Measurements from ENCODE around the gene ZCCHC14. TPM values are rescaled to one million over a fixed set of nuclear protein-coding genes. Genes with fewer than 3 reads are reported as not detected.

ZCCHC14 gene
- total RNA-seq, 2 experiments from 2014 or later, result 4.6 to 5.9 TPM

- CTCF ChIA-PET, result interaction anchor here (1.4 kb wide), 1 partner anchor 27 kb away, joined by 4 read pairs; no protein-coding TSS in a partner anchor
- no peak for ATAC-seq
- DNase-seq, result no peak
- POLR2A ChIA-PET, result interaction anchor here (1.1 kb wide), 1 partner anchor 9 kb away, joined by 4 read pairs; no protein-coding TSS in a partner anchor
- no peaks in the 10 kb centered on the region for H3K27me3 Mint-ChIP-seq
- no peak overlapping the region for H3K27ac Mint-ChIP-seq
- H3K36me3 Mint-ChIP-seq (ENCODE audit: low read depth), result peaks cover 26% of the 10 kb centered on the region
- H3K4me3 Mint-ChIP-seq, result no peak overlapping the region
- peaks cover 4% of the 10 kb centered on the region for H3K4me1 Mint-ChIP-seq (ENCODE audit: low read depth)
- TF ChIP-seq CTCF (IDR thresholded peaks at IDR 0.05), result no peak
- intact Hi-C loops (cut with micrococcal nuclease), result no loop called here
- H3K9me3 Mint-ChIP-seq, result no peaks in the 10 kb centered on the region
These were observed 48.9 kb downstream of the ZCCHC14 start for GRCh38 chr16:87443964-87444363.

- no peak for TF ChIP-seq CTCF (IDR thresholded peaks at IDR 0.05)
- Mint-ChIP-seq H3K4me1 (ENCODE audit: low read depth) (peaks cover 4% of the 10 kb centered on the region), H3K36me3 (ENCODE audit: low read depth) (peaks cover 21% of the 10 kb centered on the region), H3K27ac (no peak overlapping the region), H3K4me3 (no peak overlapping the region), H3K9me3 (no peaks in the 10 kb centered on the region), H3K27me3 (no peaks in the 10 kb centered on the region)
- intact Hi-C loops (cut with micrococcal nuclease), result no loop called here
- DNase-seq (no peak), ATAC-seq (no peak)
- CTCF ChIA-PET, result interaction anchor here (0.7 to 1.4 kb wide), 2 partner anchors 26 to 193 kb away, joined by 4 read pairs; no protein-coding TSS in a partner anchor
- POLR2A ChIA-PET, result no interaction called here
These were observed 49.8 kb downstream of the ZCCHC14 start for GRCh38 chr16:87443016-87443415.

GRCh38 chr16:87442581-87442966 lies 50.2 kb downstream of the ZCCHC14 start:
- peaks cover 21% of the 10 kb centered on the region for H3K36me3 Mint-ChIP-seq (ENCODE audit: low read depth)
- peaks cover 4% of the 10 kb centered on the region for H3K4me1 Mint-ChIP-seq (ENCODE audit: low read depth)
- no peak overlapping the region for H3K27ac Mint-ChIP-seq
- ATAC-seq (no peak), DNase-seq (no peak)
- ChIA-PET POLR2A (no interaction called here), CTCF (interaction anchor here (0.7 to 1.4 kb wide), 3 partner anchors 26 to 194 kb away, joined by 3 to 4 read pairs (median 4); no protein-coding TSS in a partner anchor)
- no peaks in the 10 kb centered on the region for H3K9me3 Mint-ChIP-seq
- H3K4me3 Mint-ChIP-seq, result no peak overlapping the region
- H3K27me3 Mint-ChIP-seq, result no peaks in the 10 kb centered on the region
- TF ChIP-seq CTCF (IDR thresholded peaks at IDR 0.05), result no peak
- intact Hi-C loops (cut with micrococcal nuclease), result no loop called here

GRCh38 chr16:87441886-87442580 lies 50.8 kb downstream of the ZCCHC14 start:
- no peak for ATAC-seq
- intact Hi-C loops (cut with micrococcal nuclease), result no loop called here
- no peaks in the 10 kb centered on the region for H3K27me3 Mint-ChIP-seq
- DNase-seq, result no peak
- H3K27ac Mint-ChIP-seq, result no peak overlapping the region
- POLR2A ChIA-PET, result no interaction called here
- H3K4me3 Mint-ChIP-seq, result no peak overlapping the region
- peaks cover 4% of the 10 kb centered on the region for H3K4me1 Mint-ChIP-seq (ENCODE audit: low read depth)
- no peak for TF ChIP-seq CTCF (IDR thresholded peaks at IDR 0.05)
- H3K9me3 Mint-ChIP-seq, result no peaks in the 10 kb centered on the region
- H3K36me3 Mint-ChIP-seq (ENCODE audit: low read depth), result peaks cover 20% of the 10 kb centered on the region
- CTCF ChIA-PET, result interaction anchor here (1.1 kb wide), 1 partner anchor 193 kb away, joined by 3 read pairs; no protein-coding TSS in a partner anchor

- Mint-ChIP-seq H3K4me1 (ENCODE audit: low read depth) (peaks cover 24% of the 10 kb centered on the region), H3K9me3 (no peaks in the 10 kb centered on the region), H3K27me3 (no peaks in the 10 kb centered on the region), H3K27ac (no peak overlapping the region), H3K36me3 (ENCODE audit: low read depth) (peaks cover 13% of the 10 kb centered on the region), H3K4me3 (no peak overlapping the region)
- POLR2A ChIA-PET, result no interaction called here
- DNase-seq (no peak), ATAC-seq (no peak)
- intact Hi-C loops (cut with micrococcal nuclease), result loop anchor here (10.0 kb wide), 1 partner anchor 55 kb away; the partner anchor contains the start of gene ZCCHC14
- CTCF ChIA-PET, result interaction anchor here (0.6 to 0.9 kb wide), 2 partner anchors 20 to 30 kb away, joined by 3 read pairs; no protein-coding TSS in a partner anchor
- no peak for TF ChIP-seq CTCF (IDR thresholded peaks at IDR 0.05)
These were observed 52.9 kb downstream of the ZCCHC14 start for GRCh38 chr16:87439926-87440325.

Data from activated CD8-positive, alpha-beta T cell treated with anti-CD3 and anti-CD28 coated beads for 36 hours (primary cell).